GM12878 (cell line): ENCODE data around the gene TBC1D5. TPM values are rescaled to one million over a fixed set of nuclear protein-coding genes. Genes with fewer than 3 reads are reported as not detected.

Experiments
- ATAC-seq: fragments of 200-7000 bp; cut with Tn5 transposase; 3 replicates; pipeline ENCODE4 v1.9.1; 2020; ENCODE audit warnings: mild to moderate bottlenecking, moderate library complexity
- BruUV-seq: library from RNA; stranded (reverse); fragments of 400-500 nt; replicated peaks from 2 replicates; lab custom pipeline; 2021; lab: Mats Ljungman, UMichigan
- CTCF ChIA-PET: fragments of 300-600 bp; sonication (Branson Sonifier 250); formaldehyde crosslinking; extraction: SDS; loops from one replicate; lab custom pipeline; 2021; ENCODE audit warnings: inconsistent platforms; lab: Yijun Ruan, JAX
- POLR2A ChIA-PET: fragments of 350-600 bp; formaldehyde crosslinking; extraction: SDS; loops from one replicate; lab custom pipeline; 2021; ENCODE audit warnings: inconsistent platforms; lab: Charles Lee
- RAD21 ChIA-PET: fragments of 300-600 bp; sonication (Branson Sonifier 250); formaldehyde crosslinking; loops from one replicate; lab custom pipeline; 2023; ENCODE audit warnings: antibody characterized with exemption; ENCODE audit not compliant: unreplicated experiment; lab: Charles Lee
- SMC1A ChIA-PET: fragments of 300-600 bp; sonication (Branson Sonifier 250); formaldehyde crosslinking; loops from one replicate; lab custom pipeline; 2023; ENCODE audit not compliant: unreplicated experiment, uncharacterized antibody; lab: Charles Lee
- DNase-seq: peaks from one replicate; pipeline ENCODE4 v3.0.0-alpha.2; 2011; ENCODE audit warnings: low read depth, low spot score
- FAIRE-seq: peaks from 3 replicates; lab custom pipeline; 2011; peaks lifted over from hg19 to GRCh38; lab: Jason Lieb, UNC
- H2AFZ ChIP-seq: 2 replicates; pipeline ENCODE4 v1.6.0; 2011; ENCODE audit warnings: low read depth, low read length, control low read depth; ENCODE audit not compliant: control insufficient read depth
- H3K27ac ChIP-seq: 2 replicates; pipeline ENCODE4 v1.5.1; 2011; ENCODE audit warnings: control low read depth; ENCODE audit not compliant: control insufficient read depth, insufficient read depth
- H3K27me3 ChIP-seq, 2 experiments: replicated peaks in 1 of 2; 2 replicates each; pipeline versions ENCODE4 v1.6.0 to v1.6.1; 2011; ENCODE audit warnings: low read length in 1 of 2; ENCODE audit not compliant: control insufficient read depth in 2 of 2, insufficient read depth in 2 of 2
- H3K36me3 ChIP-seq, 2 experiments: 2 replicates each; pipeline ENCODE4 v1.5.1; 2011; ENCODE audit warnings: low read length in 1 of 2; ENCODE audit not compliant: control insufficient read depth in 2 of 2, insufficient read depth in 2 of 2
- H3K4me1 ChIP-seq: 2 replicates; pipeline ENCODE4 v1.6.1; 2011; ENCODE audit warnings: mild to moderate bottlenecking, low read length, moderate library complexity, mixed read lengths; ENCODE audit not compliant: control insufficient read depth, insufficient read depth
- H3K4me2 ChIP-seq: 2 replicates; pipeline ENCODE4 v1.6.0; 2011; ENCODE audit warnings: control low read depth; ENCODE audit not compliant: control insufficient read depth, insufficient read depth
- H3K4me3 ChIP-seq: fragments of 200-600 bp; sonication (generic); 2 replicates; pipeline ENCODE4 v1.5.1; 2016
- H3K79me2 ChIP-seq: 2 replicates; pipeline ENCODE4 v1.6.0; 2011; ENCODE audit warnings: low read length; ENCODE audit not compliant: control insufficient read depth, insufficient read depth
- H3K9ac ChIP-seq: 2 replicates; pipeline ENCODE4 v1.8.0; 2011; ENCODE audit warnings: low read length, control low read depth, mixed read lengths; ENCODE audit not compliant: control insufficient read depth, insufficient read depth
- H3K9me3 ChIP-seq: replicated peaks from 3 replicates; pipeline ENCODE4 v1.5.1; 2011; ENCODE audit warnings: mild to moderate bottlenecking, low read length; ENCODE audit not compliant: control insufficient read depth, insufficient read depth
- H4K20me1 ChIP-seq: 2 replicates; pipeline ENCODE4 v1.6.0; 2011; ENCODE audit not compliant: control insufficient read depth, insufficient read depth
- ATF7 ChIP-seq: fragments of 450-650 bp; IDR thresholded peaks from 2 replicates; pipeline ENCODE4 v1.6.1; 2016; ENCODE audit warnings: low read depth, mild to moderate bottlenecking
- BRCA1 ChIP-seq: IDR thresholded peaks from 2 replicates; pipeline ENCODE4 v1.6.1; 2011; ENCODE audit warnings: low read depth, low read length, improper control_type of control experiment
- CREB1 ChIP-seq: IDR thresholded peaks from 2 replicates; pipeline ENCODE4 v1.6.1; 2012; ENCODE audit warnings: low read depth, mild to moderate bottlenecking, inconsistent platforms
- CUX1 ChIP-seq: IDR thresholded peaks from 2 replicates; pipeline ENCODE4 v1.6.1; 2012; ENCODE audit warnings: improper control_type of control experiment, low read depth, low read length; ENCODE audit not compliant: insufficient replicate concordance
- DPF2 ChIP-seq: fragments of 450-650 bp; IDR thresholded peaks from 2 replicates; pipeline ENCODE4 v1.6.1; 2017; ENCODE audit warnings: mild to moderate bottlenecking
- ETV6 ChIP-seq, 2 experiments: fragments of 450-650 bp in 1 of 2; IDR thresholded peaks in 1 of 2; conservative IDR thresholded peaks in 1 of 2; 2 replicates each; pipeline ENCODE4 v1.6.1; 2014; ENCODE audit warnings: antibody characterized with exemption in 1 of 2, borderline replicate concordance in 1 of 2, low read depth in 1 of 2, mild to moderate bottlenecking in 1 of 2, moderate library complexity in 1 of 2
- EZH2 ChIP-seq: IDR thresholded peaks from 2 replicates; pipeline ENCODE4 v1.6.1; 2012; ENCODE audit warnings: low read depth, mild to moderate bottlenecking, control low read depth, inconsistent platforms, low read length, borderline replicate concordance; ENCODE audit not compliant: control insufficient read depth
- HDAC6 ChIP-seq: fragments of 200-600 bp; sonication (generic); IDR thresholded peaks from one replicate; pipeline ENCODE4 v1.8.0; 2017; ENCODE audit warnings: antibody characterized with exemption; ENCODE audit not compliant: unreplicated experiment
- IKZF2 ChIP-seq, 2 experiments: fragments of 450-650 bp; IDR thresholded peaks; 2 replicates each; pipeline ENCODE4 v1.6.1; 2017; ENCODE audit warnings: mild to moderate bottlenecking in 2 of 2, moderate library complexity in 2 of 2
- MTA2 ChIP-seq: fragments of 450-650 bp; IDR thresholded peaks from 2 replicates; pipeline ENCODE4 v1.6.1; 2016; ENCODE audit warnings: low read depth, mild to moderate bottlenecking, moderate library complexity
- NFIC ChIP-seq: IDR thresholded peaks from 2 replicates; pipeline ENCODE4 v1.6.1; 2012; ENCODE audit warnings: low read depth, mild to moderate bottlenecking, inconsistent platforms, low read length, moderate library complexity
- NR2F1 ChIP-seq: fragments of 450-650 bp; conservative IDR thresholded peaks from 2 replicates; pipeline ENCODE4 v1.6.1; 2017; ENCODE audit warnings: mild to moderate bottlenecking
- PAX5 ChIP-seq: IDR thresholded peaks from 2 replicates; pipeline ENCODE4 v1.6.1; 2011; ENCODE audit warnings: low read depth, low read length, borderline replicate concordance
- POU2F2 ChIP-seq: IDR thresholded peaks from 3 replicates; pipeline ENCODE4 v1.6.1; 2011; ENCODE audit warnings: low read depth, mild to moderate bottlenecking, low read length, borderline replicate concordance
- ZNF274 ChIP-seq: IDR thresholded peaks from one replicate; pipeline ENCODE4 v1.8.0; 2011; ENCODE audit not compliant: insufficient read length, insufficient read depth
- WGBS: methylation state at CpG from one replicate; pipeline ENCODE4 v1.1.6; 2016; ENCODE audit warnings: low lambda C conversion rate; ENCODE audit not compliant: insufficient replicate concordance, insufficient coverage; ENCODE audit errors: missing lambda C conversion rate; 5-methylcytosine and 5-hydroxymethylcytosine counted together
- in situ Hi-C: fragments of 300-500 bp; cut with MboI; formaldehyde crosslinking; loops from 9 replicates; pipeline ENCODE4 v1.14.3; 2018; ENCODE audit warnings: mixed read lengths
- intact Hi-C: fragments of 100-400 bp; cut with micrococcal nuclease; formaldehyde crosslinking; loops from one replicate; pipeline ENCODE4 v1.14.2; 2022; ENCODE audit not compliant: unreplicated experiment
- polyA plus RNA-seq, 11 experiments: library from polyadenylated mRNA; depleted of rRNA in 4 of 11; unstranded in 6 of 11; stranded (reverse) in 5 of 11; fragments of >200 nt; fragmentation: Nextera tagmentation in 4 of 11; fragmentation: Illumina TruSeq in 1 of 11; extraction: Ambion mirVana in 4 of 11; extraction: Trizol in 1 of 11; gene quantifications; 1 replicate in 1 of 11; 2 replicates in 10 of 11; pipeline versions ENCODE4 v1.2.1 to v1.2.3, GENCODE V29; 2011 to 2016; ENCODE audit warnings: inconsistent platforms in 2 of 11, missing spikeins in 2 of 11, low read depth in 1 of 11
- total RNA-seq, 4 experiments: library from RNA; depleted of rRNA in 3 of 4; stranded (reverse); fragments of >200 nt in 3 of 4; fragmentation: Illumina TruSeq in 1 of 4; extraction: Trizol in 1 of 4; gene quantifications; 2 replicates each; pipeline versions ENCODE4 v1.2.1 to v1.2.3, GENCODE V29; 2013 to 2021

TBC1D5 gene
- total and polyA plus RNA-seq, 10 of the 15 experiments (the other 5 are each of a cell fraction or from before 2014, with no cell fraction given): 5.5 to 61.0 (median 43.8) TPM

DNA sequence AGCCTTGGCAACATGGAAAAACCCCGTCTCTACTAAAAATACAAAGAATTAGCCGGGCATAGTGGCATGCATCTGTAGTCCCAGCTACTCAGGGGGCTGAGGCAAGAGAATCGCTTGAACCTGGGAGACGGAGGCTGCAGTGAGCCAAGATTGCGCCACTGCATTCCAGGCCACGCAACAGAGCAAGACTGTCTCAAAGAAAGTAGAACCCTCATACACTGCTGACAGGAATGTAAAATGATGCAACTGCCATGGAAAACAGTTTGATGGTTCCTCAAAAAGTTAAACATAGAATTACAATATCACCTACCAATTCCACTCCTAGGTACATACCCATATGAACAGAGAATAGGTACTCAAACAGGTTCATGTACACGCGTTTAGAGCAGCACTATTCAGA lies 158.9 kb downstream of the TBC1D5 start:
- H3K4me2 ChIP-seq: no peak overlapping the region
- H3K4me1 ChIP-seq: peaks cover 23% of the 10 kb centered on the region
- H3K36me3 ChIP-seq: no peaks in the 10 kb centered on the region
- TF ChIP-seq POU2F2 (no peak), NR2F1 (no peak), PAX5 (no peak), CREB1 (no peak), ETV6 (conservative IDR thresholded peaks at IDR 0.05 in 1 of 2, IDR thresholded peaks at IDR 0.05 in 1 of 2; ENCODE audit: borderline replicate concordance in 1 of 2, low read depth in 1 of 2) (no peak), CUX1 (no peak), NFIC (no peak), ZNF274 (no peak), EZH2 (no peak), MTA2 (no peak), HDAC6 (no peak), BRCA1 (no peak), DPF2 (no peak), IKZF2 (IDR thresholded peaks at IDR 0.05) (no peak), ATF7 (no peak)
- no peaks in the 10 kb centered on the region for H3K27me3 ChIP-seq
- no TSS peak for BruUV-seq
- DNase-seq (no peak), FAIRE-seq (no peak), ATAC-seq (no peak)
- WGBS: 97% methylated on average over 8 of the region's 8 CpGs
- in situ Hi-C loops (no loop called here), intact Hi-C loops (no loop called here)
- H3K9ac ChIP-seq: no peak overlapping the region
- ChIA-PET POLR2A (no interaction called here), CTCF (no interaction called here), SMC1A (interaction anchor here (0.8 kb wide), 1 partner anchor 14 kb away, joined by 3 read pairs; no protein-coding TSS in a partner anchor), RAD21 (interaction anchor here (1.3 kb wide), 1 partner anchor 164 kb away, joined by 3 read pairs; no protein-coding TSS in a partner anchor)
- no peaks in the 10 kb centered on the region for H4K20me1 ChIP-seq
- no peak overlapping the region for H3K4me3 ChIP-seq
- no peak overlapping the region for H3K27ac ChIP-seq
- no peak overlapping the region for H2AFZ ChIP-seq
- no peaks in the 10 kb centered on the region for H3K79me2 ChIP-seq
- no peaks in the 10 kb centered on the region; the same call in 1 of the 3 replicates for H3K9me3 ChIP-seq
